Suprapubic skin (tissue), 3 donors: ENCODE data around the gene TTLL1.

Experiments used
- POLR2AphosphoS5 ChIP-seq, 3 donors: sonication (generic); formaldehyde crosslinking; IDR thresholded peaks; one replicate each; pipeline ENCODE4 v1.6.1; 2017; ENCODE audit warnings: antibody characterized with exemption in 3 of 3
- TF ChIP-seq, protein P1 (sequence below), 2 donors: fragments of 200-600 bp in 1 of 2; fragments of 450-650 bp in 1 of 2; sonication (generic) in 1 of 2; IDR thresholded peaks; one replicate each; pipeline ENCODE4 v1.5.1; 2016 to 2019; ENCODE audit warnings: antibody characterized with exemption in 2 of 2, mild to moderate bottlenecking in 1 of 2, moderate library complexity in 1 of 2

DNA sequence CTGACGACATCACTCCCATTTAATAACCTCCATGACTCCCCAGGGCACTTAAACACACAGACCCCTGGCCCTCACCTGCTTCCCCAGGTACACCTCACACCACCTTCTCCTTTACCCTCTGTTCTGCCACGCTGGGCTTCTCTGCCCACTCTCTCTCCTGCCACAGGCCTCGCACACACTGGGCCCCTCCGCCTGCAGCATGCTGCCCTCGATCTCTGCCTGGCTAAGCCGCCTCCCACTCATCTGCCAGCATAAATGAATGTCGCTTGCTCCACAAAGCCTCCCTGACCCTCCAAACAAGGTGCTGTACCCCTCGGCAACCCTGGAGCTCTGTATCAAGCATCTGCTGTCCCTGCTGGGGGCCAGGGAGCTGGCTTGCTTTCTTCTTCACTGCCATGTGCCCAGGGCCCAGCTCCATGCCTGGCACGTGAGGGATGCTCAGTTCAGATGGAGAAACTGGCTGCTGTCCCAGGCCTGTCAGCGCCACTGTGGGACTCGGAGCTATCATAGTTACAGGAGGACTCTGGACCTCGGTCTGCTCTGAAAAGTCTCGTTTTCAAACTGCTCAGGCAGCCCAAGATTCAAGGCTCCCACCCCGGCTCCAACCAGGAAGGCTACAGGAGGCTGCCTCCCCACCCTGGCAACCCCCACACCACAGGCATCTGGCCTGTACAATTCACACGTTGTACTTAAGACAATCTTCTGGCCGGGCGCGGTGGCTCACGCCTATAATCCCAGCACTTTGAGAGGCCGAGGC is 11.9 kb downstream of the TTLL1 start:
- TF ChIP-seq, protein P1, sequence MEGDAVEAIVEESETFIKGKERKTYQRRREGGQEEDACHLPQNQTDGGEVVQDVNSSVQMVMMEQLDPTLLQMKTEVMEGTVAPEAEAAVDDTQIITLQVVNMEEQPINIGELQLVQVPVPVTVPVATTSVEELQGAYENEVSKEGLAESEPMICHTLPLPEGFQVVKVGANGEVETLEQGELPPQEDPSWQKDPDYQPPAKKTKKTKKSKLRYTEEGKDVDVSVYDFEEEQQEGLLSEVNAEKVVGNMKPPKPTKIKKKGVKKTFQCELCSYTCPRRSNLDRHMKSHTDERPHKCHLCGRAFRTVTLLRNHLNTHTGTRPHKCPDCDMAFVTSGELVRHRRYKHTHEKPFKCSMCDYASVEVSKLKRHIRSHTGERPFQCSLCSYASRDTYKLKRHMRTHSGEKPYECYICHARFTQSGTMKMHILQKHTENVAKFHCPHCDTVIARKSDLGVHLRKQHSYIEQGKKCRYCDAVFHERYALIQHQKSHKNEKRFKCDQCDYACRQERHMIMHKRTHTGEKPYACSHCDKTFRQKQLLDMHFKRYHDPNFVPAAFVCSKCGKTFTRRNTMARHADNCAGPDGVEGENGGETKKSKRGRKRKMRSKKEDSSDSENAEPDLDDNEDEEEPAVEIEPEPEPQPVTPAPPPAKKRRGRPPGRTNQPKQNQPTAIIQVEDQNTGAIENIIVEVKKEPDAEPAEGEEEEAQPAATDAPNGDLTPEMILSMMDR (IDR thresholded peaks at IDR 0.05) = no peak
- no peak for TF ChIP-seq POLR2AphosphoS5 (IDR thresholded peaks at IDR 0.05)
